GM23338 (cell line): ENCODE data around the gene THY1.

Experiments
- CREB1 ChIP-seq: fragments of 250-450 bp; sonication (Bioruptor Pico); IDR thresholded peaks from 2 replicates; pipeline ENCODE4 v1.5.0; 2020; ENCODE audit warnings: low read depth, mild to moderate bottlenecking, moderate library complexity
- CTCF ChIP-seq, 2 experiments: fragments of 200-600 bp in 1 of 2; sonication (generic) in 1 of 2; conservative IDR thresholded peaks; 2 replicates each; pipeline versions ENCODE4 v1.5.1 to v1.6.1; 2016 to 2017; ENCODE audit warnings: antibody characterized with exemption in 2 of 2, low read depth in 2 of 2, mild to moderate bottlenecking in 2 of 2, moderate library complexity in 1 of 2
- EZH2 ChIP-seq: fragments of 200-600 bp; sonication (generic); IDR thresholded peaks from one replicate; pipeline ENCODE4 v1.8.0; 2017; ENCODE audit warnings: antibody characterized with exemption, mild to moderate bottlenecking, low read depth; ENCODE audit not compliant: unreplicated experiment
- EZH2phosphoT487 ChIP-seq: fragments of 200-600 bp; sonication (generic); IDR thresholded peaks from one replicate; pipeline ENCODE4 v1.8.1; 2018; ENCODE audit warnings: antibody characterized with exemption; ENCODE audit not compliant: unreplicated experiment
- POLR2AphosphoS5 ChIP-seq: IDR thresholded peaks from 2 replicates; pipeline ENCODE4 v1.6.1; 2016; ENCODE audit warnings: antibody characterized with exemption, low read depth
- REST ChIP-seq: IDR thresholded peaks from one replicate; pipeline ENCODE4 v1.6.1; 2018; ENCODE audit warnings: antibody characterized with exemption; ENCODE audit not compliant: unreplicated experiment
- ZNF331 ChIP-seq: fragments of 250-450 bp; sonication (Bioruptor Pico); IDR thresholded peaks from 2 replicates; pipeline ENCODE4 v1.5.0; 2020; ENCODE audit warnings: low read depth, mild to moderate bottlenecking, moderate library complexity

- no peak; the same call in 1 of the 2 replicates for TF ChIP-seq POLR2AphosphoS5
- TF ChIP-seq CTCF (conservative IDR thresholded peaks at IDR 0.05; ENCODE audit: low read depth in 2 of 2) = no peak
- TF ChIP-seq EZH2 = no peak
- no peak for TF ChIP-seq ZNF331
- TF ChIP-seq REST = no peak
- no peak for TF ChIP-seq EZH2phosphoT487
- no peak for TF ChIP-seq CREB1 (CRISPR knock-in tag)
These were observed 3.7 kb downstream of the THY1 start for GRCh38 chr11:119419246-119419645.
